ENCODE measurements around the gene CREB3L1.

DNA sequence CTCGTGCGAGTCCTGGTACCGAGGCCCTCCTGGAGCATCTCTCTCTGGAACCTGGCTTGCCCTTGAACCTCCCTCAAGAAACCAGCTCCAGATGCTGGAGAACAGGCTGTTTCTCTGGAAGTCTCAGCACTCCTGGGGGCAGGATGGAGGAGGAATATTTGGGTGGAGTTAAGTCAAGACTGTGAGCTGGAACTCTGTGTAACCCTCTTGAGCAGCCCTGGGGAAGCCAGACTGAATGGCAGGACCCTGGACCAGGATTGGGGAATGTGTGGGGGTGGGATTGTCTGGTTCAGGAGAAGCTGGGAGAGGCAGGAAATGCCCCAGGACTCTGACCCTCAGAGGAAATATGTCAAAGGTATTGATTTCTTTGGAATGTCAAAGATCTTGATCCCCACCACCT is 7.7 kb downstream of the CREB3L1 start:
- TF ChIP-seq POLR2AphosphoS5 (IDR thresholded peaks at IDR 0.05; ENCODE audit: low read depth, low read length) (no peak), ZNF674 (CRISPR knock-in tag; IDR thresholded peaks at IDR 0.05; ENCODE audit: low read depth) (no peak), ZFP1 (CRISPR knock-in tag; IDR thresholded peaks at IDR 0.05) (no peak), TBP (CRISPR knock-in tag; IDR thresholded peaks at IDR 0.05) (no peak), ZNF567 (CRISPR knock-in tag; IDR thresholded peaks at IDR 0.05; ENCODE audit: borderline replicate concordance) (no peak), HOXD1 (CRISPR knock-in tag; IDR thresholded peaks at IDR 0.05) (no peak), REXO4 (CRISPR knock-in tag; IDR thresholded peaks at IDR 0.05; ENCODE audit: borderline replicate concordance) (no peak)
- TF ChIP-seq, protein P1, sequence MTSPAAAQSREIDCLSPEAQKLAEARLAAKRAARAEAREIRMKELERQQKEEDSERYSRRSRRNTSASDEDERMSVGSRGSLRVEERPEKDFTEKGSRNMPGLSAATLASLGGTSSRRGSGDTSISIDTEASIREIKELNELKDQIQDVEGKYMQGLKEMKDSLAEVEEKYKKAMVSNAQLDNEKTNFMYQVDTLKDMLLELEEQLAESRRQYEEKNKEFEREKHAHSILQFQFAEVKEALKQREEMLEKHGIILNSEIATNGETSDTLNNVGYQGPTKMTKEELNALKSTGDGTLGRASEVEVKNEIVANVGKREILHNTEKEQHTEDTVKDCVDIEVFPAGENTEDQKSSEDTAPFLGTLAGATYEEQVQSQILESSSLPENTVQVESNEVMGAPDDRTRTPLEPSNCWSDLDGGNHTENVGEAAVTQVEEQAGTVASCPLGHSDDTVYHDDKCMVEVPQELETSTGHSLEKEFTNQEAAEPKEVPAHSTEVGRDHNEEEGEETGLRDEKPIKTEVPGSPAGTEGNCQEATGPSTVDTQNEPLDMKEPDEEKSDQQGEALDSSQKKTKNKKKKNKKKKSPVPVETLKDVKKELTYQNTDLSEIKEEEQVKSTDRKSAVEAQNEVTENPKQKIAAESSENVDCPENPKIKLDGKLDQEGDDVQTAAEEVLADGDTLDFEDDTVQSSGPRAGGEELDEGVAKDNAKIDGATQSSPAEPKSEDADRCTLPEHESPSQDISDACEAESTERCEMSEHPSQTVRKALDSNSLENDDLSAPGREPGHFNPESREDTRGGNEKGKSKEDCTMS (CRISPR knock-in tag; conservative IDR thresholded peaks at IDR 0.05): no peak
